Caco-2 (cell line): ENCODE data around the gene LONRF3. TPM values are rescaled to one million over a fixed set of nuclear protein-coding genes. Genes with fewer than 3 reads are reported as not detected.

Experiments used
- BruUV-seq: library from RNA; stranded (reverse); fragments of 400-500 nt; replicated peaks from 2 replicates; lab custom pipeline; 2021; lab: Mats Ljungman, UMichigan
- CTCF ChIA-PET: fragments of 300-600 bp; sonication (Branson Sonifier 250); formaldehyde crosslinking; loops from one replicate; lab custom pipeline; 2022; ENCODE audit warnings: antibody characterized with exemption; lab: Charles Lee
- POLR2A ChIA-PET: fragments of 300-600 bp; sonication (Branson Sonifier 250); formaldehyde crosslinking; loops from one replicate; lab custom pipeline; 2022; ENCODE audit warnings: antibody characterized with exemption; lab: Charles Lee
- DNase-seq, 2 experiments: peaks; one replicate each; pipeline versions ENCODE4 v3.0.0 to v3.0.0-alpha.2; 2020 to 2022
- H3K27me3 ChIP-seq: replicated peaks from 2 replicates; pipeline ENCODE4 v1.6.0; 2011; ENCODE audit warnings: low read length; ENCODE audit not compliant: control insufficient read depth, insufficient read depth
- H3K36me3 ChIP-seq: 2 replicates; pipeline ENCODE4 v1.5.1; 2011; ENCODE audit warnings: low read length; ENCODE audit not compliant: control insufficient read depth, insufficient read depth
- H3K4me1 ChIP-seq: fragments of 250-450 bp; sonication (Bioruptor Pico); 2 replicates; pipeline ENCODE4 v1.5.1; 2020; ENCODE audit warnings: mild to moderate bottlenecking
- H3K4me3 ChIP-seq: 2 replicates; pipeline ENCODE4 v1.5.1; 2011; ENCODE audit warnings: low read depth, mild to moderate bottlenecking, control low read depth, low read length
- H3K9me3 ChIP-seq: fragments of 250-450 bp; sonication (Bioruptor Pico); 2 replicates; pipeline ENCODE4 v1.5.1; 2020; ENCODE audit warnings: mild to moderate bottlenecking, moderate library complexity
- H3K27ac Mint-ChIP-seq: one replicate; pipeline ENCODE4 v1.8.0; 2022; ENCODE audit warnings: mixed read lengths; ENCODE audit not compliant: unreplicated experiment
- H3K27me3 Mint-ChIP-seq: one replicate; pipeline ENCODE4 v1.8.0; 2022; ENCODE audit warnings: mixed read lengths; ENCODE audit not compliant: insufficient read depth, unreplicated experiment
- H3K36me3 Mint-ChIP-seq: one replicate; pipeline ENCODE4 v1.8.0; 2022; ENCODE audit warnings: mild to moderate bottlenecking, mixed read lengths; ENCODE audit not compliant: insufficient read depth, unreplicated experiment
- H3K4me1 Mint-ChIP-seq: one replicate; pipeline ENCODE4 v1.8.0; 2022; ENCODE audit warnings: low read depth, mixed read lengths; ENCODE audit not compliant: unreplicated experiment
- H3K4me3 Mint-ChIP-seq: one replicate; pipeline ENCODE4 v1.8.0; 2022; ENCODE audit warnings: mild to moderate bottlenecking, moderate library complexity, mixed read lengths; ENCODE audit not compliant: unreplicated experiment
- H3K9me3 Mint-ChIP-seq: one replicate; pipeline ENCODE4 v1.8.0; 2022; ENCODE audit warnings: mixed read lengths; ENCODE audit not compliant: unreplicated experiment
- CTCF ChIP-seq, 2 experiments: fragments of 200-600 bp in 1 of 2; IDR thresholded peaks; 1 replicate in 1 of 2; 2 replicates in 1 of 2; pipeline versions ENCODE4 v1.5.1 to v1.8.0; 2011 to 2022; ENCODE audit warnings: antibody characterized with exemption in 1 of 2, control low read depth in 1 of 2, inconsistent platforms in 1 of 2, low read depth in 1 of 2, low read length in 1 of 2, mild to moderate bottlenecking in 1 of 2, moderate library complexity in 1 of 2; ENCODE audit not compliant: insufficient read depth in 1 of 2, severe bottlenecking in 1 of 2, unreplicated experiment in 1 of 2
- intact Hi-C: fragments of 100-400 bp; cut with micrococcal nuclease; formaldehyde crosslinking; loops from one replicate; pipeline ENCODE4 v1.10.0; 2022; ENCODE audit not compliant: unreplicated experiment
- total RNA-seq: library from RNA; stranded (reverse); gene quantifications from 2 replicates; pipeline ENCODE4 v1.2.3, GENCODE V29; 2022

The LONRF3 gene
- total RNA-seq, 1 experiment from 2014 or later = 0.84 TPM

GRCh38 chrX:119030990-119031389 lies 56.6 kb downstream of the LONRF3 start:
- no peak for TF ChIP-seq CTCF (IDR thresholded peaks at IDR 0.05; ENCODE audit: insufficient read depth in 1 of 2, low read depth in 1 of 2, low read length in 1 of 2, severe bottlenecking in 1 of 2, unreplicated experiment in 1 of 2)
- Histone ChIP-seq H3K4me3 (no peak overlapping the region), H3K4me1 (no peaks in the 10 kb centered on the region), H3K27me3 (no peaks in the 10 kb centered on the region), H3K9me3 (no peaks in the 10 kb centered on the region), H3K36me3 (no peaks in the 10 kb centered on the region)
- Mint-ChIP-seq H3K4me3 (no peak overlapping the region), H3K4me1 (no peaks in the 10 kb centered on the region), H3K27me3 (peaks cover 3% of the 10 kb centered on the region), H3K27ac (no peak overlapping the region), H3K9me3 (peaks cover 17% of the 10 kb centered on the region), H3K36me3 (no peaks in the 10 kb centered on the region)
- no TSS peak for BruUV-seq
- ChIA-PET CTCF (no interaction called here), POLR2A (no interaction called here)
- intact Hi-C loops = no loop called here
- DNase-seq = no peak

- Histone ChIP-seq H3K4me3 (no peak overlapping the region), H3K4me1 (no peaks in the 10 kb centered on the region), H3K27me3 (no peaks in the 10 kb centered on the region), H3K36me3 (no peaks in the 10 kb centered on the region), H3K9me3 (no peaks in the 10 kb centered on the region)
- TF ChIP-seq CTCF (IDR thresholded peaks at IDR 0.05; ENCODE audit: insufficient read depth in 1 of 2, low read depth in 1 of 2, low read length in 1 of 2, severe bottlenecking in 1 of 2, unreplicated experiment in 1 of 2) = no peak
- no peak overlapping the region for H3K4me3 Mint-ChIP-seq
- BruUV-seq = no TSS peak
- CTCF ChIA-PET = no interaction called here
- intact Hi-C loops = no loop called here
- H3K4me1 Mint-ChIP-seq = no peaks in the 10 kb centered on the region
- DNase-seq = no peak
- H3K27me3 Mint-ChIP-seq = peaks cover 3% of the 10 kb centered on the region
- H3K36me3 Mint-ChIP-seq = no peaks in the 10 kb centered on the region
- no peak overlapping the region for H3K27ac Mint-ChIP-seq
- POLR2A ChIA-PET = no interaction called here
- peaks cover 14% of the 10 kb centered on the region for H3K9me3 Mint-ChIP-seq
Observed at GRCh38 chrX:119036107-119037029, 62.0 kb downstream of the LONRF3 start.

- intact Hi-C loops = loop anchor here (5.0 kb wide), 1 partner anchor 33 kb away; no protein-coding TSS in a partner anchor
- no peaks in the 10 kb centered on the region for H3K4me1 ChIP-seq
- no peak overlapping the region for H3K4me3 ChIP-seq
- H3K4me3 Mint-ChIP-seq = no peak overlapping the region
- no peaks in the 10 kb centered on the region for H3K9me3 Mint-ChIP-seq
- no peaks in the 10 kb centered on the region for H3K36me3 ChIP-seq
- no peaks in the 10 kb centered on the region for H3K9me3 ChIP-seq
- H3K27ac Mint-ChIP-seq = no peak overlapping the region
- BruUV-seq = no TSS peak
- no peaks in the 10 kb centered on the region for H3K4me1 Mint-ChIP-seq
- POLR2A ChIA-PET = no interaction called here
- TF ChIP-seq CTCF (IDR thresholded peaks at IDR 0.05; ENCODE audit: insufficient read depth in 1 of 2, low read depth in 1 of 2, low read length in 1 of 2, severe bottlenecking in 1 of 2, unreplicated experiment in 1 of 2) = no peak
- no peaks in the 10 kb centered on the region for H3K27me3 ChIP-seq
- H3K27me3 Mint-ChIP-seq = no peaks in the 10 kb centered on the region
- no peak for DNase-seq
- CTCF ChIA-PET = no interaction called here
- no peaks in the 10 kb centered on the region for H3K36me3 Mint-ChIP-seq
Observed at GRCh38 chrX:119040432-119040831, 66.0 kb downstream of the LONRF3 start.
